Femur (tissue), 1 donor: ENCODE data around the gene MTMR10.
A peak's percentile ranks its signal among the peaks of the same experiment; 100 is the strongest.

Source experiments
- DNase-seq: peaks from one replicate; pipeline ENCODE4 v3.0.0-alpha.2; 2017

MTMR10 gene

GRCh38 chr15:30917013-30917412 lies 74.4 kb downstream of the MTMR10 start:
- DNase-seq: no peak

- no peak for DNase-seq
Observed at GRCh38 chr15:30913761-30914160, 77.7 kb downstream of the MTMR10 start.

- DNase-seq: peak; percentile 55
Observed at GRCh38 chr15:30906366-30906765, 85.1 kb downstream of the MTMR10 start.

- DNase-seq: no peak
Observed at GRCh38 chr15:30905821-30906220, 85.6 kb downstream of the MTMR10 start.

DNA sequence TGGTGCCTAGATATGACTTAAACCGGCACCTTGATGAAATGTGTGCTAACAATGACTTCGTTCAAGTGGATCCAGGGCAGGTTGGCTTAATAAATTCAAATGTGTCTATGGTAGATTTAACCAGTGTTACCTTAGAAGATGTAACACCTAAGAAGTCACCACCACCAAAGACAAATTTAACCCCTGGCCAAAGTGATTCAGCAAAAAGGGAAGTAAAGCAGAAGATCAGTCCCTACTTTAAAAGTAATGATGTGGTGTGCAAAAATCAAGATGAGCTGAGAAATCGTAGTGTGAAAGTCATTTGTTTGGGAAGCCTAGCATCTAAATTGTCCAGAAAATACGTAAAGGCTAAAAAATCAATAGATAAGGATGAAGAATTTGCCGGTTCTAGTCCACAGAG lies 86.6 kb downstream of the MTMR10 start:
- no peak for DNase-seq

- DNase-seq: peak; percentile 92
Observed at GRCh38 chr15:30903497-30904187, 87.8 kb downstream of the MTMR10 start, which contains the start of gene FAN1. TSS of gene FAN1 (plus strand) at chr15:30903915. CDS start at chr15:30904664, 749 bp downstream.

- DNase-seq: no peak
Observed at GRCh38 chr15:30901889-30902288, 89.5 kb downstream of the MTMR10 start.

GRCh38 chr15:30896211-30896606 lies 95.2 kb downstream of the MTMR10 start:
- DNase-seq: no peak

- no peak for DNase-seq
Observed at GRCh38 chr15:30895461-30896210, 95.8 kb downstream of the MTMR10 start.

DNA sequence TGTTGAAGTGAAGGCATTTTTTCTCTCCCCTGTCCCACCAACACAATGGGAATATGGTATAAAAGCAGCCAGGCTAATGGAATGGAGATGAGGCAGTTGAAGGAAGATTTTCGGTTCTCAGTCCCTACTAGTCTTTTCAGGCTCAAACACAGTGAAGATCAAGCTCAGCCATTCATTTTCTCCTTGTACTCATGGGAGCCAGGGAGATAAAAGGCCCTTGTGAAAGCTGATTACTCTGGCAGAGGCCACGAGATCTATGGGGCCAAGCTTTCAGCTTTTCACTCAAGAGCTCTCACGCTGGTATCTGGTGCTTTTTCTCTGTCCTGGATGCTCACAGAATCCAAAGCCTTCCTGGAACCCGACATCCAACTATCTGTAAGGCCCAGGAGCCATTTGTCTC lies 102.2 kb downstream of the MTMR10 start:
- DNase-seq: no peak
